Peyer's patch (tissue), 4 donors: ENCODE results near the gene UPK2. TPM values are rescaled to one million over a fixed set of nuclear protein-coding genes. Genes with fewer than 3 reads are reported as not detected.
"Not testable (repeated sequence)": the region's sequence is repeated elsewhere in the genome, so short reads cannot be mapped to it uniquely, and the experiment has no call there.

Source experiments
- DNase-seq, 3 donors: peaks; one replicate each; pipeline ENCODE4 v3.0.0-alpha.2; 2017 to 2019
- H3K27ac ChIP-seq, 4 donors: fragments of 200-600 bp; sonication (generic); one replicate each; pipeline ENCODE4 v1.5.1; 2016 to 2019
- H3K27me3 ChIP-seq, 2 donors: fragments of 200-600 bp; sonication (generic); one replicate each; pipeline ENCODE4 v1.5.1; 2019
- H3K36me3 ChIP-seq, 3 donors: fragments of 200-600 bp; sonication (generic); one replicate each; pipeline ENCODE4 v1.5.1; 2016 to 2019
- H3K4me1 ChIP-seq, 4 donors: fragments of 200-600 bp; sonication (generic); one replicate each; pipeline ENCODE4 v1.5.1; 2016 to 2019
- H3K4me3 ChIP-seq, 4 donors: fragments of 200-600 bp; sonication (generic); 1 replicate in 3 of 4; 2 replicates in 1 of 4; pipeline ENCODE4 v1.5.1; 2016 to 2019; ENCODE audit warnings: mild to moderate bottlenecking in 1 of 4
- H3K9me3 ChIP-seq, 4 donors: fragments of 200-600 bp; sonication (generic); one replicate each; pipeline ENCODE4 v1.5.1; 2016 to 2019; ENCODE audit warnings: mild to moderate bottlenecking in 1 of 4
- POLR2A ChIP-seq, 2 donors: fragments of 450-650 bp; IDR thresholded peaks; one replicate each; pipeline ENCODE4 v1.5.1; 2017; ENCODE audit warnings: antibody characterized with exemption in 2 of 2, mild to moderate bottlenecking in 2 of 2, moderate library complexity in 2 of 2
- total RNA-seq, 4 donors: library from RNA; depleted of rRNA; stranded (reverse); fragments of >200 nt; gene quantifications; one replicate each; pipeline ENCODE4 v1.1.0, GENCODE V29; 2016
- TF ChIP-seq, protein P1 (sequence below), 6 experiments: fragments of 450-650 bp in 4 of 6; fragments of 200-600 bp in 2 of 6; sonication (generic) in 1 of 6; IDR thresholded peaks; one replicate each; pipeline ENCODE4 v1.5.1; 2017 to 2019; ENCODE audit warnings: antibody characterized with exemption in 6 of 6, mild to moderate bottlenecking in 3 of 6, moderate library complexity in 1 of 6

The UPK2 gene
- total RNA-seq, 4 donors from 2014 or later, result not detected

DNA sequence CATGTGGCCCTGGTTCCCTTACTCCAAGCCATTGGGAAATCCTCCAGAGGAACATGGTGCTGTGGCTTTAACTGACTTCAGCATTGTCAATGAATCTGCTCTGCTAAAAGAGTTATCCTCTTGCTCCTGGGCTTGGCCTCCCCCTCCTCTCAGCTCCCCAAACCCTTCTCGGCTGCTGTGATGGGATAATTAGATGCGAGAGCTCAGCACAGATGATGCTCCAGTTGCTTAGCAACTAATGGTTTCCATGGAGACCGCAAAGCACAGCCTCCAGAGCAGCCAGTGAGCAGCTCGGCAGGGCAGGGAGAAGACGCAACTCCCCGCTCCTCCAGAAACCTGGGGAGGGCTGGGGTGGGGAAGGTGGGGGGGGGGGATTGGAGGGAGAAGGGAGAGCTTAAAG lies 2.8 kb upstream of the UPK2 start:
- Histone ChIP-seq H3K4me3 (no peak overlapping the region), H3K4me1 (no peaks in the 10 kb centered on the region), H3K9me3 (no peaks in the 10 kb centered on the region), H3K36me3 (no peaks in the 10 kb centered on the region), H3K27me3 (no peaks in the 10 kb centered on the region), H3K27ac (no peak overlapping the region)
- no peak for DNase-seq
- TF ChIP-seq, protein P1, sequence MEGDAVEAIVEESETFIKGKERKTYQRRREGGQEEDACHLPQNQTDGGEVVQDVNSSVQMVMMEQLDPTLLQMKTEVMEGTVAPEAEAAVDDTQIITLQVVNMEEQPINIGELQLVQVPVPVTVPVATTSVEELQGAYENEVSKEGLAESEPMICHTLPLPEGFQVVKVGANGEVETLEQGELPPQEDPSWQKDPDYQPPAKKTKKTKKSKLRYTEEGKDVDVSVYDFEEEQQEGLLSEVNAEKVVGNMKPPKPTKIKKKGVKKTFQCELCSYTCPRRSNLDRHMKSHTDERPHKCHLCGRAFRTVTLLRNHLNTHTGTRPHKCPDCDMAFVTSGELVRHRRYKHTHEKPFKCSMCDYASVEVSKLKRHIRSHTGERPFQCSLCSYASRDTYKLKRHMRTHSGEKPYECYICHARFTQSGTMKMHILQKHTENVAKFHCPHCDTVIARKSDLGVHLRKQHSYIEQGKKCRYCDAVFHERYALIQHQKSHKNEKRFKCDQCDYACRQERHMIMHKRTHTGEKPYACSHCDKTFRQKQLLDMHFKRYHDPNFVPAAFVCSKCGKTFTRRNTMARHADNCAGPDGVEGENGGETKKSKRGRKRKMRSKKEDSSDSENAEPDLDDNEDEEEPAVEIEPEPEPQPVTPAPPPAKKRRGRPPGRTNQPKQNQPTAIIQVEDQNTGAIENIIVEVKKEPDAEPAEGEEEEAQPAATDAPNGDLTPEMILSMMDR (IDR thresholded peaks at IDR 0.05), result no peak
- no peak for TF ChIP-seq POLR2A (IDR thresholded peaks at IDR 0.05)

DNA sequence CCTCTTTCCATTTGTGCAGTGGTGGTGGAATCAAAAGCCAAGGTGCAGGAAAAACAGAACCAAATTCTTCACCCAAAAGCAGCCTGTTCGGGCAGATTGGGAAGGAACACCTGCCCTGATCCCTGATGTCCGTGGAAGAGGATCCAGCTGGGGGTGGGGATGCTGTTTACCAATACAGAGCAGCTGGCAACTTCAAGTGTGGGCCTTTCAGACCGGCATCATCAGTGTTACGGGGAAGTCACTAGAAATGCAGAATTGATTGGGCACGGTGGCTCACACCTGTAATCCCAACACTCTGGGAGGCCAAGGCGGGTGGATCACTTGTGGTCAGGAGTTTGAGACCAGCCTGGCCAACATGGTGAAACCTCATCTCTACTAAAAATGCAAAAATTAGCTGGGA lies 2.1 kb upstream of the UPK2 start:
- H3K4me3 ChIP-seq, DNase-seq, H3K9me3 ChIP-seq, H3K27me3 ChIP-seq, H3K4me1 ChIP-seq, H3K27ac ChIP-seq, H3K36me3 ChIP-seq: not testable (repeated sequence)

DNA sequence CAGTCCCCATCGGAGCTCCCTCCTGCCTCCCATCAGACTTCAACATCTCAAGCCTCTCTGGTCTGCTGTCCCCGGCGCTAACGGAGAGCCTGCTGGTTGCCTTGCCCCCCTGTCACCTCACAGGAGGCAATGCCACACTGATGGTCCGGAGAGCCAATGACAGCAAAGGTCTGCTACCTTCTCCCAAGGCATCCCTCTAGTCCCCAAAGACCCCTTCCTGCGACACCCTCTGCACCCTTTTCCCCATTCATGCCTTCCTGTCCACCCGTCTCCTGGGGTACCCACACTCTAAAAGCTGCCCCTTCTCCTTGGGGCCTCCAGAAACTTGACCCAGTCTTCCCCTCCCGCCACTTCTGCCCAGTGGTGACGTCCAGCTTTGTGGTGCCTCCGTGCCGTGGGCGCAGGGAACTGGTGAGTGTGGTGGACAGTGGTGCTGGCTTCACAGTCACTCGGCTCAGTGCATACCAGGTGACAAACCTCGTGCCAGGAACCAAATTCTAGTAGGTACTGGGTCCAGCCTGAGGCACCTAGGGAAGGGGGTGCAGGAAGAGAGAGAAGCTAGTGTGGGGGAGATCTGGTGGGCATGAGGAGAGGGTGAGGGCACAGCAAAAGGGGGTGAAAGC lies 860 bp downstream of the UPK2 start:
- no peaks in the 10 kb centered on the region for H3K4me1 ChIP-seq
- no peaks in the 10 kb centered on the region for H3K36me3 ChIP-seq
- no peaks in the 10 kb centered on the region for H3K27me3 ChIP-seq
- no peak overlapping the region for H3K27ac ChIP-seq
- no peaks in the 10 kb centered on the region for H3K9me3 ChIP-seq
- no peak for TF ChIP-seq POLR2A (IDR thresholded peaks at IDR 0.05)
- TF ChIP-seq, protein P1 (IDR thresholded peaks at IDR 0.05), result no peak
- no peak for DNase-seq
- no peak overlapping the region for H3K4me3 ChIP-seq

DNA sequence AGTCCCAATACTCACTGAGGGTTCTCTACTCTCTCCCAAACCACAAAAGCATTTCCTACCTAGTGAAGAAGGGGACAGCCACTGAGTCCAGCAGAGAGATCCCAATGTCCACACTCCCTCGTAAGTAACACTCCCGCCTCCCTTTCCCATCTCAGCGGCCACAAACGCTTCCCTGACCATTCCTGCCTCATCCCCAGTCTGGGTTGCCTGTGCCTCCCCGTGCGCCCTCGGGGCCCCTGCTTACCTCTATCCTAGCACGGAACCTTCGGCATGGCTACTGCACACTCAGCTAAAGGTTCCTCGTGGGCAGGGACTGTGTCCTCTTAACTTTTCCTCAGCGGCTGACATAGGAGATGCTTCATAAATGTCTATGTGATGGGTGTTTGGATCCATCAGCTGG lies 1.5 kb downstream of the UPK2 start:
- DNase-seq, result no peak
- TF ChIP-seq, protein P1 (IDR thresholded peaks at IDR 0.05), result no peak
- no peak for TF ChIP-seq POLR2A (IDR thresholded peaks at IDR 0.05)
- Histone ChIP-seq H3K9me3 (no peaks in the 10 kb centered on the region), H3K36me3 (no peaks in the 10 kb centered on the region), H3K4me1 (no peaks in the 10 kb centered on the region), H3K4me3 (no peak overlapping the region), H3K27ac (no peak overlapping the region), H3K27me3 (no peaks in the 10 kb centered on the region)

DNA sequence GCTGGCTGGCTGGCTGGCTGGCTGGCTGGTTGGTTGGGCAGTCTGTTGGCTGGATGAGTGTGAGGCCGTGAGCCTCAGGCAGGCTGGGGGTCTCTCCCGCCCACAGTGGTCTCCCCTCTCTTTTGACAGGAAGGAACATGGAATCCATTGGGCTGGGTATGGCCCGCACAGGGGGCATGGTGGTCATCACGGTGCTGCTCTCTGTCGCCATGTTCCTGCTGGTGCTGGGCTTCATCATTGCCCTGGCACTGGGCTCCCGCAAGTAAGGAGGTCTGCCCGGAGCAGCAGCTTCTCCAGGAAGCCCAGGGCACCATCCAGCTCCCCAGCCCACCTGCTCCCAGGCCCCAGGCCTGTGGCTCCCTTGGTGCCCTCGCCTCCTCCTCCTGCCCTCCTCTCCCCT lies 1.9 kb downstream of the UPK2 start:
- Histone ChIP-seq H3K4me1 (no peaks in the 10 kb centered on the region), H3K27me3 (no peaks in the 10 kb centered on the region), H3K4me3 (no peak overlapping the region), H3K27ac (no peak overlapping the region), H3K36me3 (no peaks in the 10 kb centered on the region), H3K9me3 (no peaks in the 10 kb centered on the region)
- no peak for DNase-seq
- no peak for TF ChIP-seq POLR2A (IDR thresholded peaks at IDR 0.05)
- TF ChIP-seq, protein P1 (IDR thresholded peaks at IDR 0.05), result no peak

DNA sequence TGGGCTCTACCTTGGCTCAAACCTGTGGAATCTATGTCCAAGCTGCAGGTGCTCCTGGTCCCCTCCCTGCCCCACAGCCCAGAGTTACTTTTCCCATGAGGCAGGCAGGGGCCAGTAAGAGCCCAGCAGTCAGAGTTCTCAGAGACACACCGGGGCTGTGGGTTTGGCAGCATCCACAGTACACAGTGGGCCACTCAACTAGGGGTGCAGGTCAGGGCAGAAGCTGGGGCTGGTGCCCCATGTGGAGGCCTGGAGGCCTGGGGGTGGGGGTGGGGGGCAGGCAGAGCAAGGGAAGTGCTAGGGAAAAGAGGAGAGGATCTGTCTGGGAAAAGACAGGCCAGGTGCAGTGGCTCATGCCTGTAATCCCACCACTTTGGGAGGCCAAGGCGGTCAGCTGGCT lies 2.5 kb downstream of the UPK2 start:
- H3K27me3 ChIP-seq, result no peaks in the 10 kb centered on the region
- H3K4me3 ChIP-seq, result no peak overlapping the region
- no peaks in the 10 kb centered on the region for H3K9me3 ChIP-seq
- H3K27ac ChIP-seq, result no peak overlapping the region
- H3K4me1 ChIP-seq, result no peaks in the 10 kb centered on the region
- no peaks in the 10 kb centered on the region for H3K36me3 ChIP-seq
- TF ChIP-seq, protein P1 (IDR thresholded peaks at IDR 0.05), result no peak
- TF ChIP-seq POLR2A (IDR thresholded peaks at IDR 0.05), result no peak
- no peak for DNase-seq
